ENCODE data around the gene CENPB.

CENPB gene

GRCh38 chr20:3786126-3786484 lies 435 bp downstream of the CENPB start:
- peak in 1 of 2 donors; percentile 19 for DNase-seq

- DNase-seq, result no peak
These were observed 1.1 kb downstream of the CENPB start for GRCh38 chr20:3785240-3786125.

GRCh38 chr20:3784863-3785239 lies 1.7 kb downstream of the CENPB start:
- DNase-seq, result no peak

GRCh38 chr20:3784216-3784853 lies 2.2 kb downstream of the CENPB start:
- no peak for DNase-seq

- no peak for DNase-seq
These were observed 2.9 kb downstream of the CENPB start for GRCh38 chr20:3783511-3784195.

GRCh38 chr20:3783068-3783489 lies 3.5 kb downstream of the CENPB start:
- no peak for DNase-seq

GRCh38 chr20:3782597-3782996 lies 3.9 kb downstream of the CENPB start:
- no peak for DNase-seq

- DNase-seq, result peak; percentile 78 to 92
These were observed 5.2 kb downstream of the CENPB start, which contains the start of gene SPEF1 for GRCh38 chr20:3781153-3781910. TSS of gene SPEF1 (minus strand) at chr20:3781448. CDS start at chr20:3781287, 161 bp downstream.

GRCh38 chr20:3778976-3779375 lies 7.6 kb downstream of the CENPB start:
- DNase-seq, result no peak

GRCh38 chr20:3777716-3778629 lies 8.6 kb downstream of the CENPB start:
- peak in 1 of 2 donors; percentile 45 for DNase-seq

- no peak for DNase-seq
These were observed 9.2 kb downstream of the CENPB start for GRCh38 chr20:3777381-3777715.

GRCh38 chr20:3775457-3776108 lies 11.0 kb downstream of the CENPB start:
- no peak for DNase-seq

GRCh38 chr20:3771552-3772058 lies 14.9 kb downstream of the CENPB start:
- no peak for DNase-seq

- peak; percentile 51 to 71 for DNase-seq
These were observed 18.0 kb downstream of the CENPB start for GRCh38 chr20:3768342-3769130.

- peak; percentile 98 for DNase-seq
These were observed 18.9 kb downstream of the CENPB start, which contains the start of gene ADISSP for GRCh38 chr20:3767427-3768341. TSS of gene ADISSP (minus strand) at chr20:3767753. CDS start at chr20:3760100, 7,653 bp downstream.

- DNase-seq, result no peak
These were observed 19.5 kb downstream of the CENPB start for GRCh38 chr20:3767110-3767426.

- no peak for DNase-seq
These were observed 20.0 kb downstream of the CENPB start for GRCh38 chr20:3766422-3767109.

GRCh38 chr20:3765171-3765882 lies 21.2 kb downstream of the CENPB start:
- DNase-seq, result no peak
